ENCODE data around the gene LRRC40.

The LRRC40 gene

GRCh38 chr1:70103770-70104169 is 101.6 kb downstream of the LRRC40 start:
- no peak for DNase-seq

GRCh38 chr1:70101774-70102173 is 103.6 kb downstream of the LRRC40 start:
- DNase-seq, result no peak

GRCh38 chr1:70101231-70101630 is 104.1 kb downstream of the LRRC40 start:
- DNase-seq, result no peak
